HFFc6 (cell line): Measurements from ENCODE around the gene CLSTN1. TPM values are rescaled to one million over a fixed set of nuclear protein-coding genes. Genes with fewer than 3 reads are reported as not detected.

Source experiments
- DNase-seq: peaks from one replicate; pipeline ENCODE4 v3.0.0-alpha.2; 2018
- H3K27ac Mint-ChIP-seq: 2 replicates; pipeline ENCODE4 v1.8.0; 2020; ENCODE audit warnings: mild to moderate bottlenecking, mixed read lengths
- H3K27me3 Mint-ChIP-seq: 2 replicates; pipeline ENCODE4 v1.8.0; 2021; ENCODE audit warnings: mild to moderate bottlenecking, moderate library complexity, mixed read lengths; ENCODE audit not compliant: insufficient read depth
- H3K36me3 Mint-ChIP-seq: 2 replicates; pipeline ENCODE4 v1.8.0; 2021; ENCODE audit warnings: low read depth, mixed read lengths
- H3K4me1 Mint-ChIP-seq: 2 replicates; pipeline ENCODE4 v1.8.0; 2020; ENCODE audit warnings: low read depth, mixed read lengths
- H3K4me3 Mint-ChIP-seq: 2 replicates; pipeline ENCODE4 v1.8.0; 2020; ENCODE audit warnings: mild to moderate bottlenecking, moderate library complexity, mixed read lengths
- H3K9me3 Mint-ChIP-seq: 2 replicates; pipeline ENCODE4 v1.8.0; 2020; ENCODE audit warnings: mild to moderate bottlenecking, mixed read lengths
- total RNA-seq, 6 experiments: library from RNA; stranded (reverse); fragmentation: NEBNext Ultra II Directional; extraction: Animal tissue kit (Norgen Biotek cat#: 25700); gene quantifications; 2 replicates in 1 of 6; 3 replicates in 5 of 6; pipeline ENCODE4 v1.2.3, GENCODE V29; 2021
- TF ChIP-seq, protein P1 (sequence below): fragments of 200-600 bp; sonication (generic); IDR thresholded peaks from 2 replicates; pipeline ENCODE4 v1.5.0; 2021; ENCODE audit warnings: antibody characterized with exemption, mild to moderate bottlenecking

CLSTN1 gene
- total RNA-seq, 6 experiments from 2014 or later, result 128 to 151 (median 137) TPM

GRCh38 chr1:9865724-9866123, 42.0 kb upstream of the CLSTN1 start:
- Mint-ChIP-seq H3K9me3 (no peaks in the 10 kb centered on the region), H3K27me3 (no peaks in the 10 kb centered on the region; the same call in 1 of the 2 replicates), H3K4me1 (peaks cover 6% of the 10 kb centered on the region; the same call in 1 of the 2 replicates), H3K4me3 (no peak overlapping the region), H3K36me3 (no peaks in the 10 kb centered on the region; the same call in 1 of the 2 replicates), H3K27ac (peak overlapping the region; percentile 42)
- DNase-seq, result no peak
- TF ChIP-seq, protein P1, sequence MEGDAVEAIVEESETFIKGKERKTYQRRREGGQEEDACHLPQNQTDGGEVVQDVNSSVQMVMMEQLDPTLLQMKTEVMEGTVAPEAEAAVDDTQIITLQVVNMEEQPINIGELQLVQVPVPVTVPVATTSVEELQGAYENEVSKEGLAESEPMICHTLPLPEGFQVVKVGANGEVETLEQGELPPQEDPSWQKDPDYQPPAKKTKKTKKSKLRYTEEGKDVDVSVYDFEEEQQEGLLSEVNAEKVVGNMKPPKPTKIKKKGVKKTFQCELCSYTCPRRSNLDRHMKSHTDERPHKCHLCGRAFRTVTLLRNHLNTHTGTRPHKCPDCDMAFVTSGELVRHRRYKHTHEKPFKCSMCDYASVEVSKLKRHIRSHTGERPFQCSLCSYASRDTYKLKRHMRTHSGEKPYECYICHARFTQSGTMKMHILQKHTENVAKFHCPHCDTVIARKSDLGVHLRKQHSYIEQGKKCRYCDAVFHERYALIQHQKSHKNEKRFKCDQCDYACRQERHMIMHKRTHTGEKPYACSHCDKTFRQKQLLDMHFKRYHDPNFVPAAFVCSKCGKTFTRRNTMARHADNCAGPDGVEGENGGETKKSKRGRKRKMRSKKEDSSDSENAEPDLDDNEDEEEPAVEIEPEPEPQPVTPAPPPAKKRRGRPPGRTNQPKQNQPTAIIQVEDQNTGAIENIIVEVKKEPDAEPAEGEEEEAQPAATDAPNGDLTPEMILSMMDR, result no peak

GRCh38 chr1:9863371-9863770, 39.6 kb upstream of the CLSTN1 start:
- Mint-ChIP-seq H3K27me3 (no peaks in the 10 kb centered on the region; the same call in 1 of the 2 replicates), H3K27ac (no peak overlapping the region)

DNA sequence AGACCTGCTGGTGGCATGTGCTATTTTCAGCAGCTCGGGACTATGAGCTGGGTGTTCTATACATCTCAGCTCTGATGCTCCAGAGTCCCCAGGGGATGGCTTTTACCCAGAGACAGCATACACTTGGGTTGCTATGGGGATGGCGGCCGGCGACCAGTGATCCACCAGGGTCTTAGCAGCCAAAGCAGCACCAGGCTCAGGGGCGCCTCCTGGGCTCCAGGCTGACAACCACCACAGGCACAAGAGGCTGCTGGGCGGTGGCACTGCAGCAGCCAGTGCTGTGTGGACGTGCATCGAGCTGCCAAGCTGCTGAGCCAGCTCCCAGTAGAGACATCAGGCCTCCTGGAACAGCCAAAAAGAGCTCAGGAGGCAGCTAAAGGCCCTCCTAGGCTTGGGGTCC, 37.6 kb upstream of the CLSTN1 start:
- Mint-ChIP-seq H3K4me1 (peaks cover 6% of the 10 kb centered on the region; the same call in 1 of the 2 replicates), H3K27ac (no peak overlapping the region), H3K27me3 (no peaks in the 10 kb centered on the region; the same call in 1 of the 2 replicates), H3K4me3 (no peak overlapping the region), H3K36me3 (peaks cover 10% of the 10 kb centered on the region), H3K9me3 (no peaks in the 10 kb centered on the region)
- TF ChIP-seq, protein P1, result no peak
- DNase-seq, result no peak

More at GRCh38 chr1:9863371-9863770, 39.6 kb upstream of the CLSTN1 start:
- TF ChIP-seq, protein P1, result no peak
- H3K36me3 Mint-ChIP-seq, result peaks cover 3% of the 10 kb centered on the region
- DNase-seq, result no peak
- H3K4me3 Mint-ChIP-seq, result no peak overlapping the region
- peaks cover 6% of the 10 kb centered on the region; the same call in 1 of the 2 replicates for H3K4me1 Mint-ChIP-seq
- no peaks in the 10 kb centered on the region for H3K9me3 Mint-ChIP-seq

DNA sequence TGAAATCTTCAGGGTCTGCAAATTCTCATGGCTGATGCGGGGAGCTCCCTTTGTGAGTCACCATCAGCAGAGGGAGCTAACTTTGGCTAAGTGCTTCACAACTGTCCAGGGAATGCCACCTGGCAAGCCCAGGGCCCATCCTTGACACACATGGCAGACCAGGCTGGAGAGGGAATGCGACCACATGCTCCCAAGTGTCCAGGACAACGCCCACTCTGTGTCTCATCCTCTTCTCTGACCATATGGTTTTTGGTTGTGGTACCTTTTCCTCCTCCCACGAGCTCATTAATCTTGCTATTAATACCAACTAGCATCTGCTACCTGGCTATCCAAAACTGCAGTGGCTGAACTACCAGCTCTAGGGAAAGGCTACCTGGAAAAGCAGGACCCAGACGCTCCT, 37.1 kb upstream of the CLSTN1 start:
- DNase-seq, result no peak
- Mint-ChIP-seq H3K27me3 (no peaks in the 10 kb centered on the region; the same call in 1 of the 2 replicates), H3K4me1 (peaks cover 3% of the 10 kb centered on the region; the same call in 1 of the 2 replicates), H3K36me3 (peaks cover 10% of the 10 kb centered on the region), H3K4me3 (no peak overlapping the region), H3K9me3 (no peaks in the 10 kb centered on the region), H3K27ac (no peak overlapping the region)
- TF ChIP-seq, protein P1, result no peak

DNA sequence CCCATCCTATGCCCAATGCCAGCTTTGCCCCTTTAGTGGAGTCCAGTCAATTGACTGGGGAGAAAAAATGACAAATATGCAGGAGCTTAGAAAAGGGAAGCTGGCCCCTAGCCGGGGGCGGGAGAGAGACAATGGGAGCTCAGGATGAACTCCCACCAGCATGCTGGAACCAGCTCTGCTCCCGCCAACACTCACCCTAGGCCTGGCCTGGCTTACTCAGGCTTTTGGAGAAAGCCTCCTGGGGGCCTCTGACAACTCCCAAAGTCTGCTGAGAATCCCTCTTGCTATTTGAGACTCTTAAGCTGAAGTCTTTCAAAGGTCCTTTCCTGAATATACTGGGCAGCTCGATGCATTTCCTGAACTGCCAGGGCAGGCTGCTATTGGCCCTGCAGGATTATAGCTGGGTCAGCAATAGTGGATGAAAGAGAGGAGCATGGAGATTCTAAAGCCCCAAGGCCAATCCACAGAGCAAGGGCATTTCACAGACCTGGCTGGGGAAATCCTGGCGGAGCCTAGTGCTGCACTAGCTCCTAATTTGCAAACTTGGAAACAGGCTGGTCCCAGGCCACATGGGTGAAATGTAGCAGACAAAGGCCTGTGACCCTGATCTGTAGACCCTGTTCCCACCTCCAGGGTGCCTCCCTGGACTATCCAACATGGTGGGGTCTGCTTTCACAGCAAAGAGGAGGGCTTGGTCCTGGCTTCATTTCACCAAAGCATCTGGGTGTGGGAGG, 35.7 kb upstream of the CLSTN1 start:
- H3K4me3 Mint-ChIP-seq, result no peak overlapping the region
- no peak overlapping the region for H3K27ac Mint-ChIP-seq
- no peaks in the 10 kb centered on the region for H3K9me3 Mint-ChIP-seq
- TF ChIP-seq, protein P1, result no peak
- no peaks in the 10 kb centered on the region for H3K4me1 Mint-ChIP-seq
- DNase-seq, result no peak
- H3K36me3 Mint-ChIP-seq, result peaks cover 12% of the 10 kb centered on the region
- H3K27me3 Mint-ChIP-seq, result no peaks in the 10 kb centered on the region
